Neural cell (in vitro differentiated cells): Measurements from ENCODE around the gene LRCH1. TPM values are rescaled to one million over a fixed set of nuclear protein-coding genes. Genes with fewer than 3 reads are reported as not detected.

Experiments used
- H2AFZ ChIP-seq: fragments of 200-600, 300-800 bp; sonication (generic), shearing (Covaris generic); 2 replicates; pipeline ENCODE4 v1.6.0; 2014; ENCODE audit warnings: low read depth, mild to moderate bottlenecking, antibody characterized with exemption, low read length, moderate library complexity
- H3F3A ChIP-seq: fragments of 200-600 bp; shearing (Covaris generic); 2 replicates; pipeline ENCODE4 v1.6.1; 2016; ENCODE audit warnings: mild to moderate bottlenecking, moderate library complexity, mixed read lengths, antibody characterized with exemption, low read length; ENCODE audit not compliant: insufficient read depth, poor library complexity, severe bottlenecking
- H3K27ac ChIP-seq: fragments of 200-600, 300-800 bp; sonication (generic), shearing (Covaris generic); 2 replicates; pipeline ENCODE4 v1.5.1; 2014; ENCODE audit warnings: mild to moderate bottlenecking, low read length, moderate library complexity
- H3K27me3 ChIP-seq: fragments of 300-800, 200-600 bp; sonication (generic), shearing (Covaris generic); 2 replicates; pipeline ENCODE4 v1.6.0; 2014; ENCODE audit warnings: mild to moderate bottlenecking, low read depth, low read length, moderate library complexity; ENCODE audit not compliant: insufficient read depth
- H3K36me3 ChIP-seq: fragments of 300-800, 200-600 bp; sonication (generic), shearing (Covaris generic); 2 replicates; pipeline ENCODE4 v1.5.1; 2014; ENCODE audit warnings: mild to moderate bottlenecking, antibody characterized with exemption, low read length, moderate library complexity; ENCODE audit not compliant: insufficient read depth
- H3K4me2 ChIP-seq: fragments of 300-800, 200-600 bp; sonication (generic), shearing (Covaris generic); 2 replicates; pipeline ENCODE4 v1.6.0; 2014; ENCODE audit warnings: mild to moderate bottlenecking, low read length
- H3K4me3 ChIP-seq: fragments of 300-800, 200-600 bp; sonication (generic), shearing (Covaris generic); 2 replicates; pipeline ENCODE4 v1.5.1; 2014; ENCODE audit warnings: mild to moderate bottlenecking, low read length, moderate library complexity
- H3K79me2 ChIP-seq: fragments of 200-600 bp; shearing (Covaris generic); replicated peaks from 2 replicates; pipeline ENCODE4 v1.6.0; 2014; ENCODE audit warnings: mild to moderate bottlenecking, low read length, moderate library complexity; ENCODE audit not compliant: insufficient read depth
- H3K9ac ChIP-seq: fragments of 300-800, 200-600 bp; sonication (generic), shearing (Covaris generic); 2 replicates; pipeline ENCODE4 v1.6.1; 2016; ENCODE audit warnings: mild to moderate bottlenecking, low read length, mixed read lengths
- H3K9me2 ChIP-seq: fragments of 200-600 bp; shearing (Covaris generic); 2 replicates; pipeline ENCODE4 v1.6.1; 2016; ENCODE audit warnings: mild to moderate bottlenecking, low read length, mixed read lengths; ENCODE audit not compliant: insufficient read depth
- H3K9me3 ChIP-seq: fragments of 200-600, 300-800 bp; sonication (generic), shearing (Covaris generic); 2 replicates; pipeline ENCODE4 v1.6.1; 2016; ENCODE audit warnings: mild to moderate bottlenecking, mixed run types, low read length, moderate library complexity, mixed read lengths
- H4K20me1 ChIP-seq: fragments of 200-600 bp; shearing (Covaris generic); 2 replicates; pipeline ENCODE4 v1.6.1; 2016; ENCODE audit warnings: mild to moderate bottlenecking, mixed run types; ENCODE audit not compliant: insufficient read depth
- CTCF ChIP-seq: fragments of 450-650 bp; IDR thresholded peaks from 2 replicates; pipeline ENCODE4 v1.5.1; 2014; ENCODE audit warnings: antibody characterized with exemption, mild to moderate bottlenecking, moderate library complexity; ENCODE audit not compliant: poor library complexity, severe bottlenecking
- EP300 ChIP-seq: fragments of 450-650 bp; conservative IDR thresholded peaks from 2 replicates; pipeline ENCODE4 v1.6.1; 2014; ENCODE audit warnings: antibody characterized with exemption, mild to moderate bottlenecking, moderate library complexity; ENCODE audit not compliant: poor library complexity, severe bottlenecking
- EZH2 ChIP-seq: fragments of 200-600, 300-800 bp; shearing (Covaris generic), sonication (generic); IDR thresholded peaks from 2 replicates; pipeline ENCODE4 v1.6.1; 2014; ENCODE audit warnings: antibody characterized with exemption, low read length, borderline replicate concordance, mild to moderate bottlenecking; ENCODE audit not compliant: insufficient read depth, poor library complexity, severe bottlenecking
- MXI1 ChIP-seq: fragments of 450-650 bp; conservative IDR thresholded peaks from 2 replicates; pipeline ENCODE4 v1.6.1; 2014; ENCODE audit warnings: antibody characterized with exemption, mild to moderate bottlenecking; ENCODE audit not compliant: poor library complexity, severe bottlenecking
- POLR2AphosphoS5 ChIP-seq: IDR thresholded peaks from 2 replicates; pipeline ENCODE4 v1.6.1; 2012
- RAD21 ChIP-seq: fragments of 450-650 bp; conservative IDR thresholded peaks from 2 replicates; pipeline ENCODE4 v1.6.1; 2014; ENCODE audit warnings: antibody characterized with exemption, mild to moderate bottlenecking, moderate library complexity
- REST ChIP-seq: IDR thresholded peaks from 2 replicates; pipeline ENCODE4 v1.6.1; 2012; ENCODE audit warnings: borderline replicate concordance
- SMC3 ChIP-seq: fragments of 450-650 bp; conservative IDR thresholded peaks from 2 replicates; pipeline ENCODE4 v1.6.1; 2014; ENCODE audit warnings: antibody characterized with exemption, mild to moderate bottlenecking, moderate library complexity; ENCODE audit not compliant: poor library complexity
- TAF1 ChIP-seq: IDR thresholded peaks from 2 replicates; pipeline ENCODE4 v1.6.1; 2012; ENCODE audit warnings: low read depth
- polyA plus RNA-seq: library from polyadenylated mRNA; depleted of rRNA; stranded (reverse); fragments of >200 nt; gene quantifications from 2 replicates; pipeline ENCODE4 v1.2.3, GENCODE V29; 2014

Gene LRCH1
- polyA plus RNA-seq, 1 donor from 2014 or later: 15.4 TPM

- no peaks in the 10 kb centered on the region for H3K79me2 ChIP-seq
- no peak overlapping the region for H3K4me3 ChIP-seq
- H3K4me2 ChIP-seq: no peak overlapping the region
- H2AFZ ChIP-seq: no peak overlapping the region
- H3K27me3 ChIP-seq: no peaks in the 10 kb centered on the region
- H3K36me3 ChIP-seq: no peaks in the 10 kb centered on the region
- no peak for TF ChIP-seq EZH2
- TF ChIP-seq EP300: no peak
- no peak for TF ChIP-seq REST
- no peak for TF ChIP-seq MXI1
- TF ChIP-seq TAF1: no peak
- TF ChIP-seq SMC3: no peak
- TF ChIP-seq POLR2AphosphoS5: no peak
- no peaks in the 10 kb centered on the region for H3K9me3 ChIP-seq
- no peaks in the 10 kb centered on the region for H3F3A ChIP-seq
- H3K27ac ChIP-seq: no peak overlapping the region
- H3K9ac ChIP-seq: no peak overlapping the region
- H4K20me1 ChIP-seq: no peaks in the 10 kb centered on the region
- H3K9me2 ChIP-seq: no peaks in the 10 kb centered on the region
Measured at GRCh38 chr13:46544208-46544607, 8.8 kb upstream of the LRCH1 start.

- Histone ChIP-seq H3K9me3 (no peaks in the 10 kb centered on the region), H4K20me1 (no peaks in the 10 kb centered on the region), H3K9ac (no peak overlapping the region), H2AFZ (no peak overlapping the region), H3K4me2 (no peak overlapping the region), H3K27ac (no peak overlapping the region), H3K79me2 (no peaks in the 10 kb centered on the region), H3K4me3 (no peak overlapping the region), H3K27me3 (no peaks in the 10 kb centered on the region), H3K9me2 (no peaks in the 10 kb centered on the region), H3K36me3 (no peaks in the 10 kb centered on the region), H3F3A (no peaks in the 10 kb centered on the region)
- TF ChIP-seq MXI1 (no peak), RAD21 (no peak), TAF1 (no peak), POLR2AphosphoS5 (no peak), EP300 (no peak), CTCF (no peak), SMC3 (no peak), REST (no peak), EZH2 (no peak)
Measured at GRCh38 chr13:46544811-46545210, 8.2 kb upstream of the LRCH1 start.
